ENCODE data around the gene ZBTB21. TPM values are rescaled to one million over a fixed set of nuclear protein-coding genes. Genes with fewer than 3 reads are reported as not detected.

Gene ZBTB21
- total and polyA plus RNA-seq, 2 of the 4 experiments (the other 2 are of a cell fraction), result 6.8 to 12.0 TPM

GRCh38 chr21:41955516-41955915 lies 54.6 kb downstream of the ZBTB21 start:
- Histone ChIP-seq H3K23ac (ENCODE audit: low read depth, low read length) (no peak overlapping the region), H3K4ac (ENCODE audit: low read depth, low read length) (peak overlapping the region; percentile 96; the same call in 1 of the 2 replicates), H3K14ac (replicated peaks; ENCODE audit: low read depth, low read length) (no peak overlapping the region), H2AFZ (replicated peaks; ENCODE audit: low read length, poor library complexity) (no peak overlapping the region), H3K18ac (ENCODE audit: low read depth, low read length) (no peak overlapping the region), H3K4me2 (ENCODE audit: low read depth, low read length) (no peak overlapping the region), H2BK5ac (ENCODE audit: low read depth, low read length, poor library complexity, severe bottlenecking) (peak overlapping the region; percentile 7), H4K5ac (ENCODE audit: low read depth, low read length) (no peak overlapping the region), H2BK120ac (ENCODE audit: low read depth, low read length) (peak overlapping the region; percentile 60), H3K27me3 (ENCODE audit: control insufficient read depth, insufficient read depth, low read length) (no peaks in the 10 kb centered on the region), H4K91ac (ENCODE audit: insufficient read depth, low read depth, low read length) (peak overlapping the region; percentile 29), H2BK15ac (ENCODE audit: low read depth, low read length) (no peak overlapping the region; the same call in 2 of the 3 replicates), H3K4me1 (ENCODE audit: control insufficient read depth, insufficient read depth, low read length) (peaks cover 26% of the 10 kb centered on the region), H4K20me1 (ENCODE audit: insufficient read depth, low read length) (peaks cover 16% of the 10 kb centered on the region; the same call in 1 of the 2 replicates), H4K8ac (ENCODE audit: low read depth in 2 of 2, low read length in 2 of 2) (no peak overlapping the region; a peak in 1 of 4 replicates), H3K27ac (ENCODE audit: insufficient read depth, low read length) (no peak overlapping the region), H3K36me3 (ENCODE audit: control insufficient read depth, insufficient read depth, low read length) (peaks cover 2% of the 10 kb centered on the region; the same call in 1 of the 2 replicates), H3K9ac (ENCODE audit: low read depth, low read length) (no peak overlapping the region), H2AK5ac (ENCODE audit: low read depth, low read length) (peak overlapping the region; percentile 84), H3K9me3 (ENCODE audit: control insufficient read depth, insufficient read depth, low read length) (no peaks in the 10 kb centered on the region), H2BK20ac (ENCODE audit: low read depth, low read length) (no peak overlapping the region), H3K56ac (ENCODE audit: extremely low read depth, insufficient read depth, low read length) (no peak overlapping the region), H3K9me1 (ENCODE audit: insufficient read depth, low read length) (peaks cover 38% of the 10 kb centered on the region), H3K79me1 (ENCODE audit: low read depth in 1 of 2, low read length in 2 of 2) (peaks cover 24 to 44% of the 10 kb centered on the region in 2 experiments), H2AK9ac (replicated peaks; ENCODE audit: low read depth, low read length, poor library complexity) (no peak overlapping the region), H3K4me3 (ENCODE audit: insufficient read depth, low read depth, low read length) (no peak overlapping the region)
- TF ChIP-seq RFX5 (IDR thresholded peaks at IDR 0.05; ENCODE audit: low read depth, low read length), result no peak
- TF ChIP-seq RCOR1 (IDR thresholded peaks at IDR 0.05; ENCODE audit: insufficient replicate concordance, low read length), result no peak
- TF ChIP-seq ELK1 (IDR thresholded peaks at IDR 0.05; ENCODE audit: borderline replicate concordance, low read depth, low read length), result no peak
- WGBS, 2 experiments (ENCODE audit: extremely low coverage in 2 of 2, insufficient read length in 1 of 2), result 87% methylated on average over 4 of the region's 10 CpGs; no CpG with 5 or more reads in 1 of the 2 experiments
- DNase-seq (no peak), ATAC-seq (ENCODE audit: low read depth) (no peak)
- intact Hi-C loops (cut with micrococcal nuclease) (loop anchor here (5.0 kb wide), 1 partner anchor 162 kb away; no protein-coding TSS in a partner anchor), dilution Hi-C loops (cut with HindIII; ENCODE audit: low sequenced_read_pairs, unreplicated experiment) (no loop called here), in situ Hi-C loops (cut with MboI; ENCODE audit: low sequenced_read_pairs) (no loop called here)
- ChIA-PET POLR2A (ENCODE audit: unreplicated experiment) (no interaction called here), CTCF (no interaction called here)
- BruUV-seq (replicated peaks), result no TSS peak
